PFSK-1 (cell line): ENCODE results near the gene CFAP70.

Experiments used
- FOXP2 ChIP-seq: optimal IDR thresholded peaks from 2 replicates; pipeline ENCODE3; 2011; ENCODE audit warnings: borderline replicate concordance, control low read depth, inconsistent platforms; ENCODE audit not compliant: insufficient read depth; ENCODE audit errors: extremely low read length, extremely low read depth
- POLR2AphosphoS5 ChIP-seq: IDR thresholded peaks from 2 replicates; pipeline ENCODE4 v1.6.1; 2012; ENCODE audit warnings: low read depth, mild to moderate bottlenecking, control low read depth, low read length, moderate library complexity
- SIN3A ChIP-seq: IDR thresholded peaks from 2 replicates; pipeline ENCODE4 v1.6.1; 2012; ENCODE audit warnings: mild to moderate bottlenecking, low read length, moderate library complexity, borderline replicate concordance; ENCODE audit not compliant: insufficient read depth
- TAF1 ChIP-seq: IDR thresholded peaks from 2 replicates; pipeline ENCODE4 v1.6.1; 2012; ENCODE audit warnings: low read length, control low read depth, borderline replicate concordance; ENCODE audit not compliant: insufficient read depth
- TF ChIP-seq, protein P1 (sequence below), 2 experiments: IDR thresholded peaks; 2 replicates each; pipeline versions ENCODE4 v1.6.1 to v1.8.0; 2011 to 2012; ENCODE audit warnings: low read depth in 2 of 2, low read length in 2 of 2, control low read depth in 1 of 2, inconsistent platforms in 1 of 2, mild to moderate bottlenecking in 1 of 2, moderate library complexity in 1 of 2; ENCODE audit not compliant: insufficient read depth in 1 of 2

Gene CFAP70

GRCh38 chr10:73263693-73264347 is 94.8 kb downstream of the CFAP70 start:
- TF ChIP-seq SIN3A (no peak), TAF1 (no peak), POLR2AphosphoS5 (no peak), FOXP2 (no peak)
- TF ChIP-seq, protein P1, sequence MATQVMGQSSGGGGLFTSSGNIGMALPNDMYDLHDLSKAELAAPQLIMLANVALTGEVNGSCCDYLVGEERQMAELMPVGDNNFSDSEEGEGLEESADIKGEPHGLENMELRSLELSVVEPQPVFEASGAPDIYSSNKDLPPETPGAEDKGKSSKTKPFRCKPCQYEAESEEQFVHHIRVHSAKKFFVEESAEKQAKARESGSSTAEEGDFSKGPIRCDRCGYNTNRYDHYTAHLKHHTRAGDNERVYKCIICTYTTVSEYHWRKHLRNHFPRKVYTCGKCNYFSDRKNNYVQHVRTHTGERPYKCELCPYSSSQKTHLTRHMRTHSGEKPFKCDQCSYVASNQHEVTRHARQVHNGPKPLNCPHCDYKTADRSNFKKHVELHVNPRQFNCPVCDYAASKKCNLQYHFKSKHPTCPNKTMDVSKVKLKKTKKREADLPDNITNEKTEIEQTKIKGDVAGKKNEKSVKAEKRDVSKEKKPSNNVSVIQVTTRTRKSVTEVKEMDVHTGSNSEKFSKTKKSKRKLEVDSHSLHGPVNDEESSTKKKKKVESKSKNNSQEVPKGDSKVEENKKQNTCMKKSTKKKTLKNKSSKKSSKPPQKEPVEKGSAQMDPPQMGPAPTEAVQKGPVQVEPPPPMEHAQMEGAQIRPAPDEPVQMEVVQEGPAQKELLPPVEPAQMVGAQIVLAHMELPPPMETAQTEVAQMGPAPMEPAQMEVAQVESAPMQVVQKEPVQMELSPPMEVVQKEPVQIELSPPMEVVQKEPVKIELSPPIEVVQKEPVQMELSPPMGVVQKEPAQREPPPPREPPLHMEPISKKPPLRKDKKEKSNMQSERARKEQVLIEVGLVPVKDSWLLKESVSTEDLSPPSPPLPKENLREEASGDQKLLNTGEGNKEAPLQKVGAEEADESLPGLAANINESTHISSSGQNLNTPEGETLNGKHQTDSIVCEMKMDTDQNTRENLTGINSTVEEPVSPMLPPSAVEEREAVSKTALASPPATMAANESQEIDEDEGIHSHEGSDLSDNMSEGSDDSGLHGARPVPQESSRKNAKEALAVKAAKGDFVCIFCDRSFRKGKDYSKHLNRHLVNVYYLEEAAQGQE (IDR thresholded peaks at IDR 0.05; ENCODE audit: insufficient read depth in 1 of 2, low read depth in 2 of 2, low read length in 2 of 2): no peak

DNA sequence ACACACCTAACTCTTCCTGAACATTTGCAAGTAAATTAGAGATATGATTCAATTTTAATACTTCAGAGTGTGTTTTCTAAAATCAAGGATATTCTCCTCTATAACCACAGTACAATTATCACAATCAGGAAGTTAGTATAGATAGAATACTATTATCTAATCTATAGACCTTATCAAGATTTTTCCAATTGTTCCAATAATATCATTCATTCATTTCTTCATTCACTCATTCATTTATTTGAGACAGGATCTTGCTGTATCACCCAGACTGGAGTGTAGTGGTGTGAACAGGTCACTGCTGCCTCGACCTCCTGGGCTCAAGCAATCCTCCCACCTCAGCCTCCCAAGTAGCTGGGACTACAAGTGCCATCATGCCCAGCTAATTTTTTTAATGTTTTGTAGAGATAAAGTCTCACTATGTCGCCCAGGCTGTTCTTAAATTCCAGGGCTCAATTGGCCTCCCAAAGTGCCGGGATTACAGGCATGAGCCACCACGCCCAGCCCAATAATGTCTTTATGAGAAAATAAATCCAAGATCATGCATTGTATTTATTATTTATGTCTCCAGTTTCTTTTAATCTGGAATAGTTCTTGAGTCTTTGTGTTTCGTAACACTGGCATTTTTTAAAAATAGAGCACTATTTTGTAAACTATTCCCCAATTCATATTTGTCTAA is 95.6 kb downstream of the CFAP70 start:
- TF ChIP-seq, protein P1 (IDR thresholded peaks at IDR 0.05; ENCODE audit: insufficient read depth in 1 of 2, low read depth in 2 of 2, low read length in 2 of 2): no peak
- no peak for TF ChIP-seq POLR2AphosphoS5
- TF ChIP-seq TAF1: no peak
- TF ChIP-seq FOXP2: no peak
- TF ChIP-seq SIN3A: no peak

DNA sequence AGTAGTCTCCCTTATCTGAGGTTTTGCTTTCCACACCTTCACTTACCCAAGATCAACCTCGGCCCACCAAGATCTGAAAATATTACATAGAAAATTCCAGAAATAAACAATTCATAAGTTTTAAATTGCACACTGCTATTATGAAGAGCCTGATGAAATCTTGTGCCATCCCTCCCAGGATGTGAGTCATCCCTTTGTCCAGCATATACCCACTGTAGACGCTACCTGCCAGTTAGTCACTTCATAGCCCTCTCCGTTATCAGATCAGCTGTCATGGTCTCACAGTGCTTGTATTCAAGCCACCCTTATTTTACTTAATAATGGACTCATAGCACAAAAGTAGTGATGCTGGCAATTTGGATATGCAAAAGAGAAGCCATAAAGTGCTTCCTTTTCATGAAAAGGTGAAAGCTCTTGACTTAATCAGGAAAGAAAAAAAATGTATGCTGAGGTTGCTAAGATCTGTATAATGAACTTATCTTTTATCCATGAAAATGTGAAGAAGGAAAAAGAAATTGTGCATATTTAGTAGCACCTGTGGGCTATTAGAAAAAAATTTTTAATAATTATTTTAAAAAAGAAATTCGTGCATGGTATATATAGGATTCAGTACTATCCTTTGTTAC is 96.4 kb downstream of the CFAP70 start:
- TF ChIP-seq SIN3A (no peak), TAF1 (no peak), FOXP2 (no peak), POLR2AphosphoS5 (no peak)
- TF ChIP-seq, protein P1 (IDR thresholded peaks at IDR 0.05; ENCODE audit: insufficient read depth in 1 of 2, low read depth in 2 of 2, low read length in 2 of 2): no peak

GRCh38 chr10:73261362-73261995 is 97.2 kb downstream of the CFAP70 start:
- TF ChIP-seq SIN3A (no peak), FOXP2 (no peak), POLR2AphosphoS5 (no peak), TAF1 (no peak)
- TF ChIP-seq, protein P1 (IDR thresholded peaks at IDR 0.05; ENCODE audit: insufficient read depth in 1 of 2, low read depth in 2 of 2, low read length in 2 of 2): no peak
